GM19467 (cell line): Measurements from ENCODE around the gene SYNE1.
"Not testable (repeated sequence)": the region's sequence is repeated elsewhere in the genome, so short reads cannot be mapped to it uniquely, and the experiment has no call there.

Experiments
- ATAC-seq: cut with Tn5 transposase; IDR thresholded peaks from one replicate; pipeline ENCODE4 v1.9.1; 2021; ENCODE audit warnings: mild to moderate bottlenecking, moderate library complexity; ENCODE audit not compliant: unreplicated experiment

The SYNE1 gene

GRCh38 chr6:152076242-152076641, 560.9 kb downstream of the SYNE1 start:
- not testable (repeated sequence) for ATAC-seq

GRCh38 chr6:152071843-152072242, 565.3 kb downstream of the SYNE1 start:
- no peak for ATAC-seq
